ENCODE data around the gene C19orf12.

C19orf12 gene

GRCh38 chr19:29666578-29667386 lies 48.3 kb downstream of the C19orf12 start:
- H3K9ac ChIP-seq (ENCODE audit: low read depth, low read length), result no peak overlapping the region
- no peaks in the 10 kb centered on the region for H3K9me3 ChIP-seq (ENCODE audit: control insufficient read depth, insufficient read depth, low read length)
- peaks cover 16% of the 10 kb centered on the region for H3K4me1 ChIP-seq (ENCODE audit: control insufficient read depth, insufficient read depth, low read length)
- H3K27me3 ChIP-seq (ENCODE audit: control insufficient read depth, insufficient read depth, low read length), result peaks cover 7% of the 10 kb centered on the region; the same call in 1 of the 2 replicates
- H3K36me3 ChIP-seq (ENCODE audit: control insufficient read depth, insufficient read depth, low read length), result no peaks in the 10 kb centered on the region
- peak overlapping the region; percentile 84 for H3K4me3 ChIP-seq (ENCODE audit: low read depth, low read length)
- H3K27ac ChIP-seq (ENCODE audit: low read depth, low read length), result peak overlapping the region; percentile 66

- H3K4me1 ChIP-seq (ENCODE audit: control insufficient read depth, insufficient read depth, low read length), result peaks cover 16% of the 10 kb centered on the region
These were observed 49.1 kb downstream of the C19orf12 start for GRCh38 chr19:29665826-29666577.

DNA sequence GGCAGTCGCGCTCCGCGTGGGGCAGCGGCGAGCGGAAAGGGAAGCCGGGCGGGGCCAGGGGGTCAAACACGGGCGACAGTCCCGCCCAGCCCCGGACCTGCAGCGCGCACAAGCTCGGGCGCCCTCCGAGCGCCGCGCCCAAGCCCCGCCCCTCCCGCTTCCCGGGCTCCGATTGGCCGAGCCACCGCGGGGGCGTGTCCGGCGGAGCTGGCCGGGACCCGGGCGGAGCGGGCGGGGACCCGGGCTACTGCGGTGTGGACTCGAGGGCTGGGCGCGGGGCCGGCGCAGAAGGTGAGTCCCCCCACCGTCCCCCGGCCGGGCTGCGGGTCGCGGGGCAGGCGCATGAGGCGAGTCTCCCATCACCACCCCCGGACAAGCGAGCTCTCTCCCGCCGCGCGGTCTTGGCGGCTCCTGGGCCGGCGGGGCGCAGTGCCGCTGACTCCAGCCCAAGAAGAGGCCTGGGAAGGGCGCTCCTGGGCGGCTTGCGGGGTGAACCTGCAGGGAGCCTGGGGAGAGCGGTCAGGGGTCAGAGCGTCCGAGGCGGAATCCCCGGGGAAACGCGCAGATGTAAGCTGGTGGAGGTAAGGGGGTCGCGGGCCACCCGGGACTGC lies 49.7 kb downstream of the C19orf12 start, which contains the start of gene PLEKHF1:
PLEKHF1 (plus strand) TSS at position 247 of the 611 bp plus-strand sequence. CDS start 8,379 bp downstream, outside the sequence.
- H3K36me3 ChIP-seq (ENCODE audit: control insufficient read depth, insufficient read depth, low read length), result no peaks in the 10 kb centered on the region
- H3K9ac ChIP-seq (ENCODE audit: low read depth, low read length), result peak within 1 kb of the TSS; percentile 38; the same call in 1 of the 2 replicates
- H3K9me3 ChIP-seq (ENCODE audit: control insufficient read depth, insufficient read depth, low read length), result no peaks in the 10 kb centered on the region
- H3K27me3 ChIP-seq (ENCODE audit: control insufficient read depth, insufficient read depth, low read length), result peaks cover 7% of the 10 kb centered on the region; the same call in 1 of the 2 replicates
- H3K27ac ChIP-seq (ENCODE audit: low read depth, low read length), result peak within 1 kb of the TSS; percentile 66
- peaks cover 16% of the 10 kb centered on the region for H3K4me1 ChIP-seq (ENCODE audit: control insufficient read depth, insufficient read depth, low read length)
- peak within 1 kb of the TSS; percentile 84 for H3K4me3 ChIP-seq (ENCODE audit: low read depth, low read length)

More at GRCh38 chr19:29665826-29666577, 49.1 kb downstream of the C19orf12 start:
- Histone ChIP-seq H3K27me3 (ENCODE audit: control insufficient read depth, insufficient read depth, low read length) (peaks cover 7% of the 10 kb centered on the region; the same call in 1 of the 2 replicates), H3K4me3 (ENCODE audit: low read depth, low read length) (peak overlapping the region; percentile 84), H3K9me3 (ENCODE audit: control insufficient read depth, insufficient read depth, low read length) (no peaks in the 10 kb centered on the region), H3K36me3 (ENCODE audit: control insufficient read depth, insufficient read depth, low read length) (no peaks in the 10 kb centered on the region), H3K9ac (ENCODE audit: low read depth, low read length) (peak overlapping the region; percentile 38; the same call in 1 of the 2 replicates), H3K27ac (ENCODE audit: low read depth, low read length) (peak overlapping the region; percentile 66)

GRCh38 chr19:29664753-29665214 lies 50.3 kb downstream of the C19orf12 start:
- Histone ChIP-seq H3K27me3 (ENCODE audit: control insufficient read depth, insufficient read depth, low read length) (peaks cover 7% of the 10 kb centered on the region; the same call in 1 of the 2 replicates), H3K36me3 (ENCODE audit: control insufficient read depth, insufficient read depth, low read length) (no peaks in the 10 kb centered on the region), H3K9me3 (ENCODE audit: control insufficient read depth, insufficient read depth, low read length) (no peaks in the 10 kb centered on the region), H3K27ac (ENCODE audit: low read depth, low read length) (no peak overlapping the region), H3K4me3 (ENCODE audit: low read depth, low read length) (peak overlapping the region; percentile 84), H3K4me1 (ENCODE audit: control insufficient read depth, insufficient read depth, low read length) (peaks cover 16% of the 10 kb centered on the region), H3K9ac (ENCODE audit: low read depth, low read length) (no peak overlapping the region)

DNA sequence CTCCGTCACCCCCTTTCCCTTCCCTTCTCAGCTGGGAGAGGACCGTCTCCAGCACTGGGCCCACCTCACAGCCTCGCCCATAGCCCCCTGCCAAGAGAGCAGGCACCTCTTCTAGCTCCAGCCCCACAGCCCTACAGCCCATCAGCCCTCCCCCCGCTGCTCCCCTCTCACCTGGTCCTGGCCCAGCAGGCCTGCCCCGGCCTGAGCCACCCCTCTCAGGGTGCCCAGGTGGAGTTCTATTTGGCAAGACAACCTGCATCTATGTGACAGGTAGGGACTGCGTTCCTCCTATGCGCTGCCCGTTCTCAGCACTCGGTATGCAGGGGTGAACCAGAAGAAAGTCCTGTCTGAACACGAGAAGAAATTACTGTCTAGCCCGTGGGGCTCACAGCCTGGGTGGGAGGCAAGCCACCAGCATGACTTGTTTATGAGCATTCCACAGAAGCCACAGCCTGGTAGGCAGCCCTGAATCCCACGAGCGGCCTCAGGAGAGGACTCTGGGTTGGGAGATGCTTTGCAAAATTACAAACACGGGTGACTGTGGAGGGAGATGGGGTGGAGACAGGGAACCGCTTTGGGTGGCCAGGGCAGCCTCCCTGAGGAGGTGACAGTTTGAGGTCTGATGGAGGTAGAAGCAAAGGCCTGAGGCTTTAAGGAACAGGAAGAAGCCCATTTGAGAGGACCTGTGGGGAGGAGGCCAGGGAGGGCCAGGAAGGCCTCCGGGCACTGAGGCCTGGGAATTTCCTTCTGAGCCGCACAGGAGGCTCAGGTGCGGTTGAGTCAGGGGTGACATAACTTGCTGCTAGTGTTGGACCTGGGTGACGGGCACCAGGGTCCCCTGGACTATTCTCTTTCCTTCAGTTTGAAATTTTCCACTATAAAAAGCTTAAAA lies 51.0 kb downstream of the C19orf12 start:
- Histone ChIP-seq H3K27me3 (ENCODE audit: control insufficient read depth, insufficient read depth, low read length) (peaks cover 7% of the 10 kb centered on the region; the same call in 1 of the 2 replicates), H3K36me3 (ENCODE audit: control insufficient read depth, insufficient read depth, low read length) (no peaks in the 10 kb centered on the region), H3K4me1 (ENCODE audit: control insufficient read depth, insufficient read depth, low read length) (peaks cover 16% of the 10 kb centered on the region), H3K4me3 (ENCODE audit: low read depth, low read length) (no peak overlapping the region), H3K9ac (ENCODE audit: low read depth, low read length) (no peak overlapping the region), H3K9me3 (ENCODE audit: control insufficient read depth, insufficient read depth, low read length) (no peaks in the 10 kb centered on the region), H3K27ac (ENCODE audit: low read depth, low read length) (no peak overlapping the region)

GRCh38 chr19:29662604-29663404 lies 52.3 kb downstream of the C19orf12 start:
- Histone ChIP-seq H3K4me3 (ENCODE audit: low read depth, low read length) (no peak overlapping the region), H3K27me3 (ENCODE audit: control insufficient read depth, insufficient read depth, low read length) (peaks cover 7% of the 10 kb centered on the region; the same call in 1 of the 2 replicates), H3K27ac (ENCODE audit: low read depth, low read length) (no peak overlapping the region), H3K9me3 (ENCODE audit: control insufficient read depth, insufficient read depth, low read length) (no peaks in the 10 kb centered on the region), H3K36me3 (ENCODE audit: control insufficient read depth, insufficient read depth, low read length) (no peaks in the 10 kb centered on the region), H3K9ac (ENCODE audit: low read depth, low read length) (no peak overlapping the region), H3K4me1 (ENCODE audit: control insufficient read depth, insufficient read depth, low read length) (peaks cover 16% of the 10 kb centered on the region)

DNA sequence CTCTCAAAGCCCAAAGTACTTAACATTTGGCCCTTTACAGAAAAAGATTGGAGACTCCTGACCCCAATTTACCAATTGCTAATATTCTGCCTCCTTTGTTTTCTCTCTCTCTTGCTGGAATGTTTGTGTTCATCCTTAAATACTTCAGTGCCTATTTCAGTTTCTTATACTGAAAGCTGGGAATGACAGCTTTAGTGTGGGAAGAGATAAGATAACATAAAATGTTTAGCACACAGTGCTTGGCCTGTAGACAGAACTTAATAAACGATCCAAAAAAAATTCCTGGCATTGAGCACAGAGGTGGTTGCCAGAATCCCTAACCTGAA lies 52.8 kb downstream of the C19orf12 start:
- Histone ChIP-seq H3K27ac (ENCODE audit: low read depth, low read length) (no peak overlapping the region), H3K36me3 (ENCODE audit: control insufficient read depth, insufficient read depth, low read length) (no peaks in the 10 kb centered on the region), H3K9ac (ENCODE audit: low read depth, low read length) (no peak overlapping the region)

GRCh38 chr19:29660835-29661234 lies 54.2 kb downstream of the C19orf12 start:
- no peak overlapping the region for H3K4me3 ChIP-seq (ENCODE audit: low read depth, low read length)
- no peaks in the 10 kb centered on the region; the same call in 1 of the 2 replicates for H3K4me1 ChIP-seq (ENCODE audit: control insufficient read depth, insufficient read depth, low read length)
- no peak overlapping the region for H3K27ac ChIP-seq (ENCODE audit: low read depth, low read length)
- H3K27me3 ChIP-seq (ENCODE audit: control insufficient read depth, insufficient read depth, low read length), result peaks cover 7% of the 10 kb centered on the region; the same call in 1 of the 2 replicates
- no peak overlapping the region for H3K9ac ChIP-seq (ENCODE audit: low read depth, low read length)
- H3K9me3 ChIP-seq (ENCODE audit: control insufficient read depth, insufficient read depth, low read length), result no peaks in the 10 kb centered on the region
- H3K36me3 ChIP-seq (ENCODE audit: control insufficient read depth, insufficient read depth, low read length), result no peaks in the 10 kb centered on the region

More for the DNA sequence above, 52.8 kb downstream of the C19orf12 start:
- no peaks in the 10 kb centered on the region for H3K9me3 ChIP-seq (ENCODE audit: control insufficient read depth, insufficient read depth, low read length)
- no peak overlapping the region for H3K4me3 ChIP-seq (ENCODE audit: low read depth, low read length)
- peaks cover 7% of the 10 kb centered on the region; the same call in 1 of the 2 replicates for H3K27me3 ChIP-seq (ENCODE audit: control insufficient read depth, insufficient read depth, low read length)
- peaks cover 12% of the 10 kb centered on the region for H3K4me1 ChIP-seq (ENCODE audit: control insufficient read depth, insufficient read depth, low read length)

DNA sequence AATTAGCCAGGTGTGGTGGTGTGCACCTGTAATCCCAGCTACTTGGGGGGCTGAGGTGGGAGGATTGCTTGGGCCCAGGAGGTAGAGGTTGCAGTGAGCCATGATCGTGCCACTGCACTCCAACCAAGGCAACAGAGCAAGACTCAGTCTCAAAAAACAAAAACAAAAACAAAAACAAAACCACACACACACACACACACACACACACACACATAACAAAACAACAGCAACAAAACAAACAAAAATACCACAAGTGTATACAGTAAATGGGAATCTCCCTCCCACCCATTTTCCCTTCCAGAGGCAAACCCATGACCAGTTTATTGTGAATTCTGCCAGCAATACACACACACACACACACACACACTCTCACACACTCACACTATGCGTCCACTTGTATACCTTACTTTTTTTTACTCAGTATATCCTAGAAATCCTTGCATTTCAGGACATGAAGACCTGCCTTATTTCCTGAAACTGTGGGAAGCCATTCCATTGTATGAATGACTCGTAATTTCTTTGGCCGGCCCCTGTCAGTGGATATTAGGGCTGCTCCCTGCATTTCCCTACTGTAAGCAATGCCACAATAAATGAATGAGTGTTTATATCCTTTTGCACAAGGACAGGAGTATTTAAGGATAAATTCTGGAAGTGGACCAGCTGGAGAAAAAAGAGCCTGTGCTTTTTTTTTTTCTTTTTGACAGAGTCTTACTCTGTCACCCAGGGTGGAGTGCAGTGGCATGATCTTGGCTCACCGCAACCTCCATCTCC lies 56.7 kb downstream of the C19orf12 start:
- Histone ChIP-seq H3K4me3 (ENCODE audit: low read depth, low read length) (no peak overlapping the region), H3K9me3 (ENCODE audit: control insufficient read depth, insufficient read depth, low read length) (no peaks in the 10 kb centered on the region), H3K4me1 (ENCODE audit: control insufficient read depth, insufficient read depth, low read length) (no peaks in the 10 kb centered on the region; the same call in 1 of the 2 replicates), H3K36me3 (ENCODE audit: control insufficient read depth, insufficient read depth, low read length) (no peaks in the 10 kb centered on the region), H3K27me3 (ENCODE audit: control insufficient read depth, insufficient read depth, low read length) (peaks cover 3% of the 10 kb centered on the region; the same call in 1 of the 2 replicates), H3K27ac (ENCODE audit: low read depth, low read length) (no peak overlapping the region), H3K9ac (ENCODE audit: low read depth, low read length) (no peak overlapping the region)

All from HUES48 (cell line).